ENCODE data around the gene USP17L27.
"Not testable (repeated sequence)": the region's sequence is repeated elsewhere in the genome, so short reads cannot be mapped to it uniquely, and the experiment has no call there.

USP17L27 gene

GRCh38 chr4:9343848-9344247 is at the start of gene USP17L27:
Gene USP17L27 (plus strand): TSS chr4:9344148. CDS start chr4:9344148, 0 bp downstream.
- DNase-seq (ENCODE audit: low read depth): not testable (repeated sequence)

DNA sequence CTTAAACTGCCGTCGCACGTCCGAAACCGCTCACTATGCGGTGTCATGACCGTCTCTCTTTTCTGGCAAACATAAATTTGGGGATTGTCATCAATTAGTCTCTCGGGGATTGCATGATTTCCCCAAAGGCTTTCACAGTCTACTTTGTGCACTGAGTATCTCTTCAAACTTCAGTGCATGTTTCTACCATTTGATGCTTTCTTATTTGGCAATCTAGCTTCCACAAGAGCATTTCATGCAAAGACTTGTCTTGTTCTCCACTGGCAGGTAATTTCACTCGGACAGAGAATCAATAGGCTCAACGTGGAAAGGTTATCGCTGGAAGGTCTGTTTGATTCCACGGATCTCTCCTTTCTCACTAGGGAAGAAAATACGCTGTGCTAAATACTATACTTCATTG is 19.8 kb upstream of the USP17L27 start:
- DNase-seq (ENCODE audit: low read depth): not testable (repeated sequence)

DNA sequence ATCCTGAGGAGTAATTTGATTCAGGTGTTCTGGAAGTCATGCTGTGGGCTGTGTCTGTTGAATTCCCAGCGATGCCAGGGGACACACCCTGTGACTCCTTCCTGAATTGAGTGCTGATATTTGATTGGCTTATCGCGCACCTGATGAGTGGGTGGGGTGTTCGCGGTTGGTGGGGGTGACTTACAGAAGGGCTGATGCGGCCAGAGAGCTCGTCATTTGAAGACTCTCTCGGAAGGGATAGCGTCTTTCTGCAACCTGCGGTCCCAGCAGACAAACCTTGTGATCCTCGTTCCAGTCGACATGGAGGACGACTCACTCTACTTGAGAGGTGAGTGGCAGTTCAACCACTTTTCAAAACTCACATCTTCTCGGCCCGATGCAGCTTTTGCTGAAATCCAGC is 19.1 kb upstream of the USP17L27 start, which contains the start of gene USP17L24:
USP17L24 (plus strand) TSS at position 301 of the 400 bp plus-strand sequence; CDS start at position 301, 0 bp downstream.
- DNase-seq (ENCODE audit: low read depth): not testable (repeated sequence)

GRCh38 chr4:9329611-9330010 is 14.3 kb upstream of the USP17L27 start, which contains the start of gene USP17L25:
Gene USP17L25 (plus strand): TSS chr4:9329911. CDS start chr4:9329911, 0 bp downstream.
- not testable (repeated sequence) for DNase-seq (ENCODE audit: low read depth)

- not testable (repeated sequence) for DNase-seq (ENCODE audit: low read depth)
Measured at GRCh38 chr4:9334358-9334757, 9.6 kb upstream of the USP17L27 start, which contains the start of gene USP17L26. Gene USP17L26 (plus strand): TSS chr4:9334658. CDS start chr4:9334658, 0 bp downstream.

DNA sequence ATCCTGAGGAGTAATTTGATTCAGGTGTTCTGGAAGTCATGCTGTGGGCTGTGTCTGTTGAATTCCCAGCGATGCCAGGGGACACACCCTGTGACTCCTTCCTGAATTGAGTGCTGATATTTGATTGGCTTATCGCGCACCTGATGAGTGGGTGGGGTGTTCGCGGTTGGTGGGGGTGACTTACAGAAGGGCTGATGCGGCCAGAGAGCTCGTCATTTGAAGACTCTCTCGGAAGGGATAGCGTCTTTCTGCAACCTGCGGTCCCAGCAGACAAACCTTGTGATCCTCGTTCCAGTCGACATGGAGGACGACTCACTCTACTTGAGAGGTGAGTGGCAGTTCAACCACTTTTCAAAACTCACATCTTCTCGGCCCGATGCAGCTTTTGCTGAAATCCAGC is 4.8 kb upstream of the USP17L27 start, which contains the start of gene USP17L5:
USP17L5 (plus strand) TSS at position 301 of the 400 bp plus-strand sequence; CDS start at position 301, 0 bp downstream.
- DNase-seq (ENCODE audit: low read depth): not testable (repeated sequence)

DNA sequence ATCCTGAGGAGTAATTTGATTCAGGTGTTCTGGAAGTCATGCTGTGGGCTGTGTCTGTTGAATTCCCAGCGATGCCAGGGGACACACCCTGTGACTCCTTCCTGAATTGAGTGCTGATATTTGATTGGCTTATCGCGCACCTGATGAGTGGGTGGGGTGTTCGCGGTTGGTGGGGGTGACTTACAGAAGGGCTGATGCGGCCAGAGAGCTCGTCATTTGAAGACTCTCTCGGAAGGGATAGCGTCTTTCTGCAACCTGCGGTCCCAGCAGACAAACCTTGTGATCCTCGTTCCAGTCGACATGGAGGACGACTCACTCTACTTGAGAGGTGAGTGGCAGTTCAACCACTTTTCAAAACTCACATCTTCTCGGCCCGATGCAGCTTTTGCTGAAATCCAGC is 4.6 kb downstream of the USP17L27 start, which contains the start of gene USP17L28:
USP17L28 (plus strand) TSS at position 301 of the 400 bp plus-strand sequence; CDS start at position 301, 0 bp downstream.
- DNase-seq (ENCODE audit: low read depth): not testable (repeated sequence)

- not testable (repeated sequence) for DNase-seq (ENCODE audit: low read depth)
Measured at GRCh38 chr4:9350866-9351265, 6.9 kb downstream of the USP17L27 start.

DNA sequence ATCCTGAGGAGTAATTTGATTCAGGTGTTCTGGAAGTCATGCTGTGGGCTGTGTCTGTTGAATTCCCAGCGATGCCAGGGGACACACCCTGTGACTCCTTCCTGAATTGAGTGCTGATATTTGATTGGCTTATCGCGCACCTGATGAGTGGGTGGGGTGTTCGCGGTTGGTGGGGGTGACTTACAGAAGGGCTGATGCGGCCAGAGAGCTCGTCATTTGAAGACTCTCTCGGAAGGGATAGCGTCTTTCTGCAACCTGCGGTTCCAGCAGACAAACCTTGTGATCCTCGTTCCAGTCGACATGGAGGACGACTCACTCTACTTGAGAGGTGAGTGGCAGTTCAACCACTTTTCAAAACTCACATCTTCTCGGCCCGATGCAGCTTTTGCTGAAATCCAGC is 9.4 kb downstream of the USP17L27 start, which contains the start of gene USP17L29:
USP17L29 (plus strand) TSS at position 301 of the 400 bp plus-strand sequence; CDS start at position 301, 0 bp downstream.
- not testable (repeated sequence) for DNase-seq (ENCODE audit: low read depth)

- DNase-seq (ENCODE audit: low read depth): not testable (repeated sequence)
Measured at GRCh38 chr4:9362829-9363228, 18.9 kb downstream of the USP17L27 start, which contains the start of gene USP17L30. Gene USP17L30 (plus strand): TSS chr4:9363129. CDS start chr4:9363129, 0 bp downstream.

GRCh38 chr4:9379881-9380280 is 35.9 kb downstream of the USP17L27 start:
- DNase-seq (ENCODE audit: low read depth): not testable (repeated sequence)

DNA sequence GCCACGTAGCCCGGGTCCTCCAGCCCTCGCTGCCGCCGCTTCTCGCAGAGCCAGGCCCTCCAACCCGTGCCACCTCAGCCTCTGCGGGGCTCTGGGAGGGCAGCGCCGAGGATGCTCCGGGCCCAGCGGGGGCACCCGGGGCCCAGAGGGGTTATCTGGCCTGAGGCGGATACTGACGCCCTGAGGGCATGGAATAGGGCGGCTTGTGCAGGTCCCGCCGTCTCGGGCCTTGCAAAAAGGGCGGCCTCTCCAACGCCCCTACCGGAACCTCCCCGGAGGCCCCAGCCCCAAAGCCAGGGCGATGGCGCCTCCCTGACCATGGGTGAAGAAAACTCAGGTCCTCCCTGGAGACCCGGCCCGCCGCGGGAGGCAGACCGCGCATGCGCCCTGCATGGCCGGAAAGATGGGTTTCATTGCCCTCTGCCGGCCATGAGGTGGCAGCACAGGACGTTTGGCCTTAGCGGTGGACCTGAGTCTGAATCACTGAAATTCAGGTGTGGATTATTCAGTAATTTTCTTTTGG is 37.1 kb downstream of the USP17L27 start:
- DNase-seq (ENCODE audit: low read depth): not testable (repeated sequence)

DNA sequence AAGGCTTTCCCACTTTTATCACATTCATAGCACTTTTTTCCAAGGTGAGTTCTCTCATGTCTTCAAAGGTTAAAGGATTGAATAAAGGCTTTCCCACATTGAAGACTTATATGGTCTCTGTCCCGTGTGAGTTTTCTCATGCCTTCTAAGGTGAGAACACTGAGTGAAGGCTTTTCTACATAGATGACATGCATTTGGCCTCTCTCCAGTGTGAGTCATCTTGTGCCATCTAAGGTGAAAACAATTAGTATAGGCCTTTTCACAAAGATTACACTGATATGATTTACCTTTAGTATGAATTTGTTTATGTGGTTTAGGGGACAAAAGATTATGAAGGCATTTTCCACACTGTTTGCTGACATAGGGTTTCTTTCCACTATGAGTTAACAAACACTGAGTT is 40.2 kb downstream of the USP17L27 start:
- DNase-seq (ENCODE audit: low read depth): no peak

DNA sequence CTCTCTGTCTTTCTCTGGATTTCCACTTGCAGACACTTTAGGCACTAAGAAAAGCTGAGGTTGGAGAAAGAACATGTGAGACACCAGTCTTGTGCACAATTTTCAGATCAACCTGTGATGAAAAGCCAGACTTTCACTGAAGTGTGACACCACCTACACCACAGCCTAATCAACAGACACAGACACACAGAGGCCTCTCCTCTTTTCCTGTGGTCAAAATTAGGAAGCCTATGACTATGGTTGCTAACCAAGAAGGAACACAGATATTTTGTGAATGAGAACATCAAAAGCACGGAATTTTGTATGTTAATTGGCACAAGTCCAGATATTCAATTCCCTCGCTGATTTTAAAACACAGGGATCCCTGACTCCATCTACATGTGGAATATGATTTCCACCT is 45.1 kb downstream of the USP17L27 start:
- not testable (repeated sequence) for DNase-seq (ENCODE audit: low read depth)
